ENCODE data around the gene ATP7A. TPM values are rescaled to one million over a fixed set of nuclear protein-coding genes. Genes with fewer than 3 reads are reported as not detected.

Gene ATP7A
- polyA plus RNA-seq, 1 of the 3 experiments (the other 2 are of a cell fraction): 1.7 TPM

GRCh38 chrX:77924320-77924859, 13.9 kb downstream of the ATP7A start (continued):
- TF ChIP-seq GABPA (IDR thresholded peaks at IDR 0.05; ENCODE audit: low read depth) (no peak), ELF1 (IDR thresholded peaks at IDR 0.05) (no peak), IRF3 (IDR thresholded peaks at IDR 0.05; ENCODE audit: low read depth, low read length) (no peak), FOXM1 (IDR thresholded peaks at IDR 0.05; ENCODE audit: low read depth) (no peak), TCF12 (IDR thresholded peaks at IDR 0.05) (no peak)

- POLR2A ChIA-PET: no interaction called here
- Histone ChIP-seq H3K27ac (ENCODE audit: low read depth in 2 of 2, low read length in 1 of 2) (no peak overlapping the region), H3F3A (replicated peaks; ENCODE audit: insufficient read depth) (no peaks in the 10 kb centered on the region), H3K36me3 (replicated peaks in 1 of 2; ENCODE audit: control insufficient read depth in 1 of 2, insufficient read depth in 2 of 2, low read length in 1 of 2) (no peaks in the 10 kb centered on the region), H3K4me1 (ENCODE audit: control insufficient read depth in 1 of 2, insufficient read depth in 2 of 2, low read depth in 1 of 2, low read length in 1 of 2) (no peaks in the 10 kb centered on the region), H4K20me1 (ENCODE audit: insufficient read depth) (peaks cover 3% of the 10 kb centered on the region; the same call in 1 of the 2 replicates), H3K9me3 (no peaks in the 10 kb centered on the region), H2AFZ (ENCODE audit: low read depth) (no peak overlapping the region), H3K4me2 (0 out of 2 replicates have a peak overlapping the region, but pooled peaks have one; percentile 20), H3K4me3 (ENCODE audit: low read depth in 2 of 2, low read length in 1 of 2) (no peak overlapping the region), H3K79me2 (ENCODE audit: insufficient read depth) (0 out of 2 replicates have a peak, but pooled peaks cover 6% of the 10 kb centered on the region), H3K27me3 (ENCODE audit: insufficient read depth) (no peaks in the 10 kb centered on the region; the same call in 1 of the 2 replicates), H3K9me2 (no peaks in the 10 kb centered on the region), H3K9ac (no peak overlapping the region)
- DNase-seq: no peak
- 35% methylated on average over 3 of the region's 3 CpGs for WGBS (ENCODE audit: low lambda C conversion rate)
- TF ChIP-seq TCF12 (IDR thresholded peaks at IDR 0.05) (no peak), TEAD4 (IDR thresholded peaks at IDR 0.05; ENCODE audit: borderline replicate concordance, insufficient read depth) (no peak), POLR2AphosphoS5 (IDR thresholded peaks at IDR 0.05; ENCODE audit: low read depth, low read length) (no peak), JUND (IDR thresholded peaks at IDR 0.05) (no peak), SIN3A (IDR thresholded peaks at IDR 0.05; ENCODE audit: borderline replicate concordance, low read depth, low read length) (no peak)
- CTCF ChIA-PET: interaction anchor here (1.8 kb wide), 1 partner anchor 99 kb away, joined by 5 read pairs; no protein-coding TSS in a partner anchor
These were observed 15.3 kb downstream of the ATP7A start for GRCh38 chrX:77925764-77926163.

- no peaks in the 10 kb centered on the region for H3F3A ChIP-seq (replicated peaks; ENCODE audit: insufficient read depth)
- H3K36me3 ChIP-seq (replicated peaks in 1 of 2; ENCODE audit: control insufficient read depth in 1 of 2, insufficient read depth in 2 of 2, low read length in 1 of 2): no peaks in the 10 kb centered on the region
- H3K27me3 ChIP-seq (ENCODE audit: insufficient read depth): no peaks in the 10 kb centered on the region
- ChIA-PET CTCF (interaction anchor here (1.2 kb wide), 1 partner anchor 19 kb away, joined by 5 read pairs; the partner anchor contains the start of gene ATP7A), POLR2A (no interaction called here)
- no peak for DNase-seq
- no peak overlapping the region for H3K4me2 ChIP-seq
- WGBS (ENCODE audit: low lambda C conversion rate): 38% methylated on average over 1 of the region's 1 CpG
- H3K9me2 ChIP-seq: no peaks in the 10 kb centered on the region
- no peak overlapping the region for H3K27ac ChIP-seq (ENCODE audit: low read depth in 2 of 2, low read length in 1 of 2)
- no peaks in the 10 kb centered on the region for H4K20me1 ChIP-seq (ENCODE audit: insufficient read depth)
- no peaks in the 10 kb centered on the region for H3K9me3 ChIP-seq
- no peak overlapping the region for H2AFZ ChIP-seq (ENCODE audit: low read depth)
- TF ChIP-seq MXI1 (IDR thresholded peaks at IDR 0.05; ENCODE audit: low read depth, low read length) (no peak), FOXM1 (IDR thresholded peaks at IDR 0.05; ENCODE audit: low read depth) (no peak), FOXJ3 (CRISPR knock-in tag; IDR thresholded peaks at IDR 0.05) (no peak), CTCF (IDR thresholded peaks at IDR 0.05) (no peak), NFIC (IDR thresholded peaks at IDR 0.05; ENCODE audit: borderline replicate concordance) (no peak)
- H3K79me2 ChIP-seq (ENCODE audit: insufficient read depth): no peaks in the 10 kb centered on the region
- no peaks in the 10 kb centered on the region for H3K4me1 ChIP-seq (ENCODE audit: control insufficient read depth in 1 of 2, insufficient read depth in 2 of 2, low read depth in 1 of 2, low read length in 1 of 2)
- no peak overlapping the region for H3K9ac ChIP-seq
- H3K4me3 ChIP-seq (ENCODE audit: low read depth in 2 of 2, low read length in 1 of 2): no peak overlapping the region
These were observed 20.1 kb downstream of the ATP7A start for GRCh38 chrX:77930581-77930980.
